Vagina (tissue), 2 donors: ENCODE data around the gene ENTHD1. TPM values are rescaled to one million over a fixed set of nuclear protein-coding genes. Genes with fewer than 3 reads are reported as not detected.

Experiments
- DNase-seq, 2 donors: peaks; one replicate each; pipeline ENCODE4 v3.0.0-alpha.2; 2017; ENCODE audit errors: extremely low spot score in 2 of 2
- H3K27ac ChIP-seq: fragments of 200-600 bp; sonication (generic); one replicate; pipeline ENCODE4 v1.5.1; 2019
- H3K27me3 ChIP-seq: fragments of 200-600 bp; sonication (generic); one replicate; pipeline ENCODE4 v1.5.1; 2019
- H3K36me3 ChIP-seq, 2 donors: fragments of 200-600 bp; sonication (generic); one replicate each; pipeline ENCODE4 v1.5.1; 2017 to 2019
- H3K4me1 ChIP-seq: fragments of 200-600 bp; sonication (generic); one replicate; pipeline ENCODE4 v1.5.1; 2019
- H3K4me3 ChIP-seq, 2 donors: fragments of 200-600 bp; sonication (generic); 1 replicate in 1 of 2; 2 replicates in 1 of 2; pipeline ENCODE4 v1.5.1; 2016 to 2019
- H3K9me3 ChIP-seq: fragments of 200-600 bp; sonication (generic); one replicate; pipeline ENCODE4 v1.5.1; 2019
- POLR2A ChIP-seq, 2 donors: fragments of 450-650 bp; IDR thresholded peaks; one replicate each; pipeline ENCODE4 v1.6.1; 2017; ENCODE audit warnings: antibody characterized with exemption in 2 of 2, mild to moderate bottlenecking in 2 of 2, moderate library complexity in 2 of 2
- POLR2AphosphoS5 ChIP-seq, 2 donors: sonication (generic); formaldehyde crosslinking; IDR thresholded peaks; one replicate each; pipeline ENCODE4 v1.9.0; 2017; ENCODE audit warnings: antibody characterized with exemption in 2 of 2, mild to moderate bottlenecking in 2 of 2, low read depth in 1 of 2; ENCODE audit not compliant: insufficient read depth in 1 of 2
- intact Hi-C: fragments of 100-400 bp; cut with DNase I; formaldehyde crosslinking; loops from one replicate; pipeline ENCODE4 v1.15.1; 2023
- total RNA-seq: library from RNA; depleted of rRNA; stranded (reverse); fragments of >200 nt; gene quantifications from one replicate; pipeline ENCODE4 v1.2.3, GENCODE V29; 2016
- TF ChIP-seq, protein P1 (sequence below), 3 experiments: fragments of 450-650 bp in 2 of 3; fragments of 200-600 bp in 1 of 3; sonication (generic) in 1 of 3; IDR thresholded peaks; one replicate each; pipeline ENCODE4 v1.5.1; 2017 to 2019; ENCODE audit warnings: antibody characterized with exemption in 3 of 3, mild to moderate bottlenecking in 2 of 3, moderate library complexity in 2 of 3

Gene ENTHD1
- total RNA-seq, 1 donor from 2014 or later = not detected

GRCh38 chr22:39927544-39927943, 34.0 kb upstream of the ENTHD1 start:
- intact Hi-C loops = no loop called here
- TF ChIP-seq, protein P1, sequence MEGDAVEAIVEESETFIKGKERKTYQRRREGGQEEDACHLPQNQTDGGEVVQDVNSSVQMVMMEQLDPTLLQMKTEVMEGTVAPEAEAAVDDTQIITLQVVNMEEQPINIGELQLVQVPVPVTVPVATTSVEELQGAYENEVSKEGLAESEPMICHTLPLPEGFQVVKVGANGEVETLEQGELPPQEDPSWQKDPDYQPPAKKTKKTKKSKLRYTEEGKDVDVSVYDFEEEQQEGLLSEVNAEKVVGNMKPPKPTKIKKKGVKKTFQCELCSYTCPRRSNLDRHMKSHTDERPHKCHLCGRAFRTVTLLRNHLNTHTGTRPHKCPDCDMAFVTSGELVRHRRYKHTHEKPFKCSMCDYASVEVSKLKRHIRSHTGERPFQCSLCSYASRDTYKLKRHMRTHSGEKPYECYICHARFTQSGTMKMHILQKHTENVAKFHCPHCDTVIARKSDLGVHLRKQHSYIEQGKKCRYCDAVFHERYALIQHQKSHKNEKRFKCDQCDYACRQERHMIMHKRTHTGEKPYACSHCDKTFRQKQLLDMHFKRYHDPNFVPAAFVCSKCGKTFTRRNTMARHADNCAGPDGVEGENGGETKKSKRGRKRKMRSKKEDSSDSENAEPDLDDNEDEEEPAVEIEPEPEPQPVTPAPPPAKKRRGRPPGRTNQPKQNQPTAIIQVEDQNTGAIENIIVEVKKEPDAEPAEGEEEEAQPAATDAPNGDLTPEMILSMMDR (IDR thresholded peaks at IDR 0.05) = no peak
- no peak for TF ChIP-seq POLR2AphosphoS5 (IDR thresholded peaks at IDR 0.05; ENCODE audit: insufficient read depth in 1 of 2, low read depth in 1 of 2)
- no peak for TF ChIP-seq POLR2A (IDR thresholded peaks at IDR 0.05)
- Histone ChIP-seq H3K4me3 (no peak overlapping the region), H3K27ac (no peak overlapping the region), H3K27me3 (no peaks in the 10 kb centered on the region), H3K36me3 (no peaks in the 10 kb centered on the region), H3K4me1 (no peaks in the 10 kb centered on the region), H3K9me3 (no peaks in the 10 kb centered on the region)
- DNase-seq = no peak

DNA sequence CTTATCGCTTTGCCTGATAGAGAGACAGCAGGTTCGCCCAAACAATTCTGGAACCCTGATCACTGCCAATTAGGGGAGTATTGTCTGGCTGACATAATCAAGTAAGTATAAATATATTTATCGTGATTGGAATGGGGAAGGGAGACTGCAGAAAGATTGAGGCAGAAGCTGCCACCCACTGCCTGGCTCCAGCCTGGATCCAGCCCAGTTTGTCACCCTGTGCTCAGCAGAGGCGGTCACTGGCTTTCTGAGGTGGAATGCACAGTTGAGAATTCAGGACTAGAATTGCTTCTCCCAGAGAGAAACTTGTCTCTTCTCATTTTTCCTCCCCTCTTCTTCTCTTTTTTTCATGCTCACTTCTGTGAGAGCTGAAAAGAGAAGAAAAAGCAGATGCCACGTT, 33.2 kb upstream of the ENTHD1 start:
- TF ChIP-seq, protein P1 (IDR thresholded peaks at IDR 0.05) = no peak
- no peak for TF ChIP-seq POLR2A (IDR thresholded peaks at IDR 0.05)
- TF ChIP-seq POLR2AphosphoS5 (IDR thresholded peaks at IDR 0.05; ENCODE audit: insufficient read depth in 1 of 2, low read depth in 1 of 2) = no peak
- Histone ChIP-seq H3K4me1 (no peaks in the 10 kb centered on the region), H3K4me3 (no peak overlapping the region), H3K36me3 (no peaks in the 10 kb centered on the region), H3K27me3 (no peaks in the 10 kb centered on the region), H3K9me3 (no peaks in the 10 kb centered on the region), H3K27ac (no peak overlapping the region)
- intact Hi-C loops = no loop called here
- no peak for DNase-seq

DNA sequence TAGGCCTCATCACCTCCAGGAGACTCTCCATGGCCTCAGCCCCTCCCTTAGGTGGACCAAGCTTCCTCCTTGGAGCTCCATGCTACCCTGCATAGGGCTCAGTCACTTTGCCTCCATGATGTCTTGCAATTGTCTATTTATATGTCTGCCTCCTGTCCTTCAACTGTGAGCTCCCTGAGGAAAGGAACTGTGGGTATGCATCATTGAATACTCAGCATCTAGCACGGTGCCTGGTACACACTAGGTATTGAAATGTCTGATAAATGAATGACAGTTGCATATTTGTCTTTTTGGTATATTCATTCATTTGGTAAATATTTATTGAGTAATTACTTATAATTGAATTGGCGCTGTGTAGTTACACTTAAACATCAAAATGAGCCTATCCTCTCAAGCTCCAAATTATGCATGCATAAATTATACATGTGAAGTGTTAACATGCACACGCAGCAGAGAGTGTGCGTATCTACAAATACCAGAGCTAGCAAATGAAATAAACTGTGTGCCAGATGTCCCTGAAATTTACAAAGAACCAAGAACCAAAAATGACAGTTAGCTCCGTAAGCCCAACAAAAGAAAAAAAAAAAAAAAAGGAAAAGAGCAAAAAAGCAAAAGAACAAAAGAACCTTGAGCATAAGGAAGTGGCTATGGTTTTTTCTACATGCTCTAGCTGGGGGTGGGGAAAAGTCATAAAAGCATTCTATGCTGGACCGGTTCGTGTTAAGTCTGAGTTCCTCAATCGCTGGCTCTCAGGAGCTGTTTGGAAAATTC, 32.5 kb upstream of the ENTHD1 start:
- DNase-seq = no peak
- intact Hi-C loops = no loop called here
- Histone ChIP-seq H3K36me3 (no peaks in the 10 kb centered on the region), H3K27ac (no peak overlapping the region), H3K4me1 (no peaks in the 10 kb centered on the region), H3K4me3 (no peak overlapping the region), H3K27me3 (no peaks in the 10 kb centered on the region), H3K9me3 (no peaks in the 10 kb centered on the region)
- TF ChIP-seq, protein P1 (IDR thresholded peaks at IDR 0.05) = no peak
- no peak for TF ChIP-seq POLR2A (IDR thresholded peaks at IDR 0.05)
- TF ChIP-seq POLR2AphosphoS5 (IDR thresholded peaks at IDR 0.05; ENCODE audit: insufficient read depth in 1 of 2, low read depth in 1 of 2) = no peak

GRCh38 chr22:39925273-39925672, 31.7 kb upstream of the ENTHD1 start:
- Histone ChIP-seq H3K4me3 (no peak overlapping the region), H3K9me3 (no peaks in the 10 kb centered on the region), H3K27me3 (no peaks in the 10 kb centered on the region), H3K27ac (no peak overlapping the region), H3K36me3 (no peaks in the 10 kb centered on the region), H3K4me1 (no peaks in the 10 kb centered on the region)
- no peak for TF ChIP-seq POLR2A (IDR thresholded peaks at IDR 0.05)
- TF ChIP-seq POLR2AphosphoS5 (IDR thresholded peaks at IDR 0.05; ENCODE audit: insufficient read depth in 1 of 2, low read depth in 1 of 2) = no peak
- TF ChIP-seq, protein P1 (IDR thresholded peaks at IDR 0.05) = no peak
- intact Hi-C loops = no loop called here
- no peak for DNase-seq

- Histone ChIP-seq H3K27ac (no peak overlapping the region), H3K36me3 (no peaks in the 10 kb centered on the region), H3K27me3 (no peaks in the 10 kb centered on the region), H3K9me3 (no peaks in the 10 kb centered on the region), H3K4me3 (no peak overlapping the region), H3K4me1 (no peaks in the 10 kb centered on the region)
- TF ChIP-seq, protein P1 (IDR thresholded peaks at IDR 0.05) = no peak
- TF ChIP-seq POLR2AphosphoS5 (IDR thresholded peaks at IDR 0.05; ENCODE audit: insufficient read depth in 1 of 2, low read depth in 1 of 2) (no peak), POLR2A (IDR thresholded peaks at IDR 0.05) (no peak)
- intact Hi-C loops = no loop called here
- no peak for DNase-seq
These were observed 30.7 kb upstream of the ENTHD1 start for GRCh38 chr22:39924286-39924685.
